HG03439 (cell line): ENCODE data around the gene TRIOBP.

ENCODE experiments used
- ATAC-seq: cut with Tn5 transposase; IDR thresholded peaks from one replicate; pipeline ENCODE4 v1.9.1; 2021; ENCODE audit warnings: mild to moderate bottlenecking, moderate library complexity; ENCODE audit not compliant: unreplicated experiment

TRIOBP gene

GRCh38 chr22:37801946-37802309 is 105.1 kb downstream of the TRIOBP start:
- ATAC-seq = no peak

- ATAC-seq = no peak
Measured at GRCh38 chr22:37802310-37803194, 105.7 kb downstream of the TRIOBP start.

GRCh38 chr22:37803195-37803638 is 106.4 kb downstream of the TRIOBP start:
- no peak for ATAC-seq

GRCh38 chr22:37803639-37804351 is 106.9 kb downstream of the TRIOBP start:
- ATAC-seq = no peak

GRCh38 chr22:37804352-37804880 is 107.6 kb downstream of the TRIOBP start:
- no peak for ATAC-seq

- ATAC-seq = no peak
Measured at GRCh38 chr22:37804881-37805809, 108.3 kb downstream of the TRIOBP start.

- ATAC-seq = no peak
Measured at GRCh38 chr22:37805810-37806277, 109.0 kb downstream of the TRIOBP start.

GRCh38 chr22:37806409-37807333 is 109.8 kb downstream of the TRIOBP start:
- ATAC-seq = no peak

GRCh38 chr22:37807410-37808293 is 110.8 kb downstream of the TRIOBP start, which contains the start of gene GCAT:
Gene GCAT, plus strand, starts transcription at chr22:37807934. Its CDS starts 34 bp downstream, at chr22:37807968.
- peak; percentile 75 for ATAC-seq

GRCh38 chr22:37808294-37808657 is 111.4 kb downstream of the TRIOBP start:
- no peak for ATAC-seq

GRCh38 chr22:37809672-37810333 is 113.0 kb downstream of the TRIOBP start:
- ATAC-seq = no peak

GRCh38 chr22:37811867-37812266 is 115.0 kb downstream of the TRIOBP start:
- no peak for ATAC-seq

GRCh38 chr22:37812869-37813678 is 116.2 kb downstream of the TRIOBP start:
- no peak for ATAC-seq

- ATAC-seq = no peak
Measured at GRCh38 chr22:37815593-37815992, 118.7 kb downstream of the TRIOBP start.

GRCh38 chr22:37816543-37817180 is 119.8 kb downstream of the TRIOBP start:
- ATAC-seq = no peak

GRCh38 chr22:37817705-37818408 is 121.0 kb downstream of the TRIOBP start:
- ATAC-seq = no peak
